ENCODE measurements around the gene ZNF100.
"Not testable (repeated sequence)": the region's sequence is repeated elsewhere in the genome, so short reads cannot be mapped to it uniquely, and the experiment has no call there.

Gene ZNF100
- long read RNA-seq, donor 1, full-length matches to known transcripts: 2 of 2 reads
- long read RNA-seq, donor 1, partial matches to known transcripts: 0 of 2 reads
- long read RNA-seq, donor 1, other reads (novel, unspliced or antisense): 0 of 2 reads
- long read RNA-seq, donor 2, full-length matches to known transcripts: 3 of 3 reads
- long read RNA-seq, donor 2, partial matches to known transcripts: 0 of 3 reads
- long read RNA-seq, donor 2, other reads (novel, unspliced or antisense): 0 of 3 reads
- long read RNA-seq, donor 3, full-length matches to known transcripts: 1 of 1 reads
- long read RNA-seq, donor 3, partial matches to known transcripts: 0 of 1 reads
- long read RNA-seq, donor 3, other reads (novel, unspliced or antisense): 0 of 1 reads
- long read RNA-seq, donor 4, full-length matches to known transcripts: 6 of 6 reads
- long read RNA-seq, donor 4, partial matches to known transcripts: 0 of 6 reads
- long read RNA-seq, donor 4, other reads (novel, unspliced or antisense): 0 of 6 reads
- long read RNA-seq, donor 5, full-length matches to known transcripts: 1 of 1 reads
- long read RNA-seq, donor 5, partial matches to known transcripts: 0 of 1 reads
- long read RNA-seq, donor 5, other reads (novel, unspliced or antisense): 0 of 1 reads
- long read RNA-seq, donor 6, full-length matches to known transcripts: 2 of 2 reads
- long read RNA-seq, donor 6, partial matches to known transcripts: 0 of 2 reads
- long read RNA-seq, donor 6, other reads (novel, unspliced or antisense): 0 of 2 reads
- long read RNA-seq, donor 7: 0 reads
- long read RNA-seq, donor 8, full-length matches to known transcripts: 5 of 5 reads
- long read RNA-seq, donor 8, partial matches to known transcripts: 0 of 5 reads
- long read RNA-seq, donor 8, other reads (novel, unspliced or antisense): 0 of 5 reads

DNA sequence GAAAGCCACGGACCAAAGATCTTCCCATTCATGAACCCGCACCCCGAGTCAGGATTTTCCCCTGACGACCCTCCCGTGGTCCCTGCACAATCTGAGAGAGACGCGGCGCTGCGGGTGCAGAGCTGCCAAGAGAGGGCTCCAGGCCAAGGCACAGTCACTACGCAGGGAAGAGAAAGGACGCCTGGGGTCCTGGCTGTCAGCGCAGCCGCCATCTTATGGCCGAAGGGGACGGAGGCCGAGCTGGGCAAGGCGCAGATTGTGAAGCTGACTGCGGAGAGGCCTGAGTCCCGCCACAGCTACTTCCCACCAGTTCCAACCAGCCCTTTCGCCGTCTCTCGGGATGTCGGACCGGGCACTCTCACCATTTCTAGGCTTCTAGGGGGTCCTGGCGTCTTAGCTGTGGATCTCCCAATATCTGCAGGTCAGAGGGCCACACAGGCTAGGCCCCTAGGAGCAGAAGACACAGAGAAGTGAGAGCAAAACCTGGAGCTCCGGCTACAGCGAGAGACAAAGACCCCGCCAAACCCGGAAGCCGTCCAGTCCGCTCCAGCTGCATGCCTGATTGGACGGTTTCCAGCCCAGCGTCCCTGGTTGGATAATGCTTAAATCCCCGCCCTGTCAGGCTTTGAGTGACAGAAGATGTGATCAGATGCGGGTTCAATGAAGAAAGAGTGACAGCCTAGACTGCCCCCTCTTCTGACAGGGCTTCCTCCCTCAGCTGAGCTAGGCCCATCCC lies at the start of gene ZNF100:
Gene ZNF100, minus strand, starts transcription at position 515 of the 736 bp plus-strand sequence. Its CDS starts 150 bp downstream, at position 365.
- peak; percentile 91 for DNase-seq

DNA sequence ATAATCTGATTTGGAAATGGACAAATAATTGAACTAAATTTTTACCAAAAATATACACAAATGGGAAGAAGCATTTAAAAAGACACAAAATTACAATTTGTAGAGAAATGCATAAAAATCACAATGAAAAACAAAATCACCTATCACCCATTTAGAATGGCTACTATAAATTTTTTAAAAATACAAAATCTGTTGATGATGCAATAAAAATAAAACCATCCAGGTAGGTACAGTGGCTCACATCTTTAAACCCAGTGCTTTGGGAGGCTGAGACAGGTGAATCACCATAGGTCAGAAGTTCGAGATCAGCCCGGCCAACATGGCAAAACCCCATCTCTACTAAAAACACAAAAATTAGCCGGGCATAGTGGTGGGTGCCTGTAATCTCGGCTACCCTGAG lies 45.1 kb upstream of the ZNF100 start:
- DNase-seq: no peak

- not testable (repeated sequence) for DNase-seq
Measured at GRCh38 chr19:21808400-21809000, 41.1 kb upstream of the ZNF100 start.

DNA sequence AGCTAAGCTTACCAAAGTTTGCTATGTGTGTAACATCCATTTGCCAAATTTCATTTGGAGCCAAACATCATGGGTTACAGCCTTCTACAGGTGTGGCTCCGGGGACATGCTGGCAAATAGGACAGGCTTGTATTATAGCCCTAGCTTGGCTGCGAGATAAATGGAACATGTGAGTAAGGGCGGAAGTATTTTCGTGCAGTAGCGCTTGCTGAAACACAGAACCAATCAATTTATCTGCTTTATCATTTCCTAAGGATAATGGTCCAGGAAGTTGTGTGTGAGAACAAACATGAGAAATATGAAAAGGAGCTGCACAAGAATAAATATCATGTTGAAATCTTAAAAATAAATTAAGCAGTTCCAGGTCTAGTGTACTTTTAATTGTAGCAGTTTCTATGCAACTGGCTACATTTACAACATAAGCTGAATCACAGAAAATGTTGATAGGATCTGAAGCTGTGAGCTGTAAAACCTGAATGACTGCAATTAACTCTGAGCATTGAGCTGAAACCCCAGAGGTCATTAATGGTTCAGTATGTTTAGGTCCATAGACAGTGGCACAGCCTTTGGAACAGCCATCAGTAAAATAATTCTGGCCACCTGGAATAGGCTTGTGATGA lies 22.2 kb upstream of the ZNF100 start:
- DNase-seq: peak; percentile 4

- no peak for DNase-seq
Measured at GRCh38 chr19:21786936-21787335, 19.6 kb upstream of the ZNF100 start.

GRCh38 chr19:21775792-21776191 lies 8.4 kb upstream of the ZNF100 start:
- not testable (repeated sequence) for DNase-seq

- not testable (repeated sequence) for DNase-seq
Measured at GRCh38 chr19:21766705-21767064, 694 bp downstream of the ZNF100 start.

DNA sequence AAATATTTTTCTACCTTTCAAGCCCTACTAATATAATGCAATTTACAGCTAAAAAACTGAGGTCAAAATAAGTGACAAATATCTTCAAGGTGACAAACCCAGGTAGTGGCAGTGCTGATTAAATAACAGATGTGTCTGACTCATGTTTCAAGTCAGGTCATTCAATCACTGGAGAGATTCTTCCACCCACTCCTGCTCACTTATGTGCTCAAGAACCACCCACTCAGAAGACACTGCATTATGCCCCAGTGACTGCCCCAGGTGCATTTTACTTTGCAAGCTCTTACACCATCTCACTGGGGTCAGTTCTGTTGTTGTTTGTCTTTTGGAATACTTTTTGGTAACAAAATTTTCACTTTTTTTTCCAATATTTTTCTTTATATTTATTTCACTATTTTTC lies 2.2 kb downstream of the ZNF100 start:
- DNase-seq: no peak

GRCh38 chr19:21761547-21761946 lies 5.8 kb downstream of the ZNF100 start:
- not testable (repeated sequence) for DNase-seq

DNA sequence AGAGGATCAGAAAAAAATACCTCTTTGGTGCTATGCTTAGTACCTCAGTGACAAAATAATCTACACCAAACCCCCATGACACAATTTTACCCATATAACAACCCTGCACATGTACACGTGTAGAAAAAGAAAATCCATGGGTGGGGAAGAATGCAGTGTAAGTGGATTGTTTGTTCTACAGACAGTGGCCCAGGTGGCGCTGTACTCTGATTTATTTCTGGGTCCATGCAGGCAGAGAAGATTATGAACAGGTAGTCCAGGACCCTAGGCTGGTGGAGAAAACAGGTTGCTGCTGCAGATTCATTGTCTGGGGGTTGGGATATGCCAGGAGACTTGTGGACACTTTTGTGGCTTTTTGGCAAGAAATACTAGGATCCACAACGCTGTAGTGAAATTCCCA lies 9.1 kb downstream of the ZNF100 start:
- DNase-seq: no peak

GRCh38 chr19:21755555-21755954 lies 11.8 kb downstream of the ZNF100 start:
- not testable (repeated sequence) for DNase-seq

GRCh38 chr19:21751384-21751783 lies 16.0 kb downstream of the ZNF100 start:
- DNase-seq: no peak

GRCh38 chr19:21750586-21751128 lies 16.7 kb downstream of the ZNF100 start:
- DNase-seq: no peak

DNA sequence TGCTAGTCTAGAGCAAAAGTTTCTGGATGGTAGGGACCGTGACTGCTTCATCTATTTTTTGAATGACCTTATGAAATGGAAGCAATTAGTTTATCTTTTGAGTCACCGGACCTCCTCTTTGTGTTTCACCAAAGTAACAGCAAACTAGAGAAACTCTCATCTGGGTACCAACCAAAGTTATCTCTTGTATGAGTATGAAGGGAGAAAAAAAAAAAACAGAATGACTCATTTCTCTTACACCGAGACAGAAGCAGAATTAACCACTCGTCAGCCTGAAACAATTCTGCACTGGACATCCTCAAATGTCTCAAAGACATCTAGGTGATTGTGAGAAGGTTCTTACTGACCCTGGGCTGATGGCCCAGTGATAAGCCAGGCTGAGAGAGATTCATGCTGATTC lies 18.3 kb downstream of the ZNF100 start:
- no peak for DNase-seq

DNA sequence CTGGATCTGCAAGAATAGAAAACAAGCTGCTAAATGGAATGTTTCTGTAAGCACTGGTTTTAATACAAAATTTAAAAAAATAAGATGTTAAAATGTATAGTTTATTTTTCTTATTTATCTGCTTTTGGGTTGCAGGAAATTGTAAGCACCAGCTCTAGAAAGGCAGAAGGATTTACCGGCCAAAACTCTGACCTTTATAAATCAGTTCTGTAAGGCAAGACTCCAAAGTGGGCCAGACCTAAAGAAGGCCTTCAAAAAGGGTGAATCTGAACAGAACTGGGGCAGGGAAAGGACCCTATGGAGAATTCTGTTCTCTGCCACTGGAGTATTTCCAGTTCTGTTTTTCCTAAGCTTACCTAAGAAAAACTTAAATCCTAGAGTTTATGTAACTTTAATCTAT lies 19.3 kb downstream of the ZNF100 start:
- no peak for DNase-seq

DNA sequence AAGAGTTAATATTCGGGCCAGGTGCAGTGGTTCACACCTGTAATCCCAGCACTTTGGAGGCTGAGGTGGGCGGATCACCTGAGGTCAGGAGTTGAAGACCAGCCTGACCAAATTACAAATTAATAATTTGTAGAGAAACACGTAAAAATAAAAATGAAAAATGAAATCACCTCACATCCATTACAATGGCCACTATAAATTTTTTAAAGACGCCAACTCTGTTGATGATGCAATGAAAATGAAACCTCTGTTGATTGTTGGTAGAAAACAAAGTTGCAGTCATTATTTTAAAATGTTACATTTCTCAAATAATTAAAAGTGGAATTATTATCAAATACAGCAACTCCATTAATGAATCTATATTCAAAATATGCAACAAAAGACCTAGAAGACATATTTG lies 26.8 kb downstream of the ZNF100 start:
- no peak for DNase-seq

DNA sequence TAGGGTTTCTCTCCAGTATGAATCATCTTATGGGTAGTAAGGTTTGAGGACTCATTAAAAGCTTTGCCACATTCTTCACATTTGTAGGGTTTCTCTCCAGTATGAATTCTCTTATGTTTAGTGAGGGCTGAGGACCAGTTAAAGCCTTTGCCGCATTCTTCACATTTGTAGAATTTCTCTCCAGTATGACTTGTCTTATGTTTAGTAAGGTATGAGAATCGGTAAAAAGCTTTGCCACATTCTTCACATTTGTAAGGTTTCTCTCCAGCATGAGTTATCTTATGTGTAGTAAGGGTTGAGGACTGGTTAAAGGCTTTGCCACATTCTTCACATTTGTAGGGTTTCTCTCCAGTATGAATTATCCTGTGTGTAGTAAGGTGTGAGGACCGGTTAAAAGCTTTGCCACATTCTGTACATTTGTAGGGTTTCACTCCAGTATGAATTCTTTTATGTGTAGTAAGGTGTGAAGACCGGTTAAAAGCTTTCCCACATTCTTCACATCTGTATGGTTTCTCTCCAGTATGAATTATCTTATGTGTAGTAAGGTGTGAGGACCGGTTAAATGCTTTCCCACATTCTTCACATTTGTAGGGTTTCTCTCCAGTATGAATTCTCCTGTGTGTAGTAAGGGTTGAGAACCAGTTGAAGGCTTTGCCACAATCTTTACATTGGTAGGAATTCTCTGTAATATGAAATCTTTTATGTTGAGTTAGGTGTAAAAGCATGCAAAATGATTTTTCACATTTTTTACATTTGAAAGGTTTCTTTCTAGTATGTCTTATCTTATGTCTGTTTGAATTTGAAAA lies 40.2 kb downstream of the ZNF100 start:
- not testable (repeated sequence) for DNase-seq

DNA sequence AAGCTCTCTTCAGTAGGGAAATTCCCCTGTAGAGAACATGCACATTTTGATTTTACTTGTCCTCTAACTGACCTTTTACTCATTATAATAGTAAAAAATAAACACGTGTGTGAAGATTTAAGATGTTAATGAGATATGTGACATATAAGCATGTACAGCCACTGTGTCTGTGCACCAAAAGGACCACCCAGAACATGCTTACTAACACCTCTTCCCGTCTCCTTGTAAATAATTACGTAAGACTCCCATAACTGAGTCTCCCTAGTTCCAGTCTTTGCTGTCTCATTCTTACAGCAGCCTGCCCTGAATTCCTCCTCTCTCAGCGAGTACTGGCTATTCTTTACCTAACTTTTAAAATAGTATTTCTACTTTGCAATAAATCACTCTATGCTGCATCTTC lies 53.6 kb downstream of the ZNF100 start:
- no peak for DNase-seq

GRCh38 chr19:21709464-21709863 lies 57.9 kb downstream of the ZNF100 start:
- DNase-seq: no peak

- not testable (repeated sequence) for DNase-seq
Measured at GRCh38 chr19:21707878-21708277, 59.5 kb downstream of the ZNF100 start.

Data from right kidney (tissue), 9 donors.